ENCODE results near the gene TUBGCP4.

- TF ChIP-seq CTCF (IDR thresholded peaks at IDR 0.05), result no peak
- TF ChIP-seq, protein P1, sequence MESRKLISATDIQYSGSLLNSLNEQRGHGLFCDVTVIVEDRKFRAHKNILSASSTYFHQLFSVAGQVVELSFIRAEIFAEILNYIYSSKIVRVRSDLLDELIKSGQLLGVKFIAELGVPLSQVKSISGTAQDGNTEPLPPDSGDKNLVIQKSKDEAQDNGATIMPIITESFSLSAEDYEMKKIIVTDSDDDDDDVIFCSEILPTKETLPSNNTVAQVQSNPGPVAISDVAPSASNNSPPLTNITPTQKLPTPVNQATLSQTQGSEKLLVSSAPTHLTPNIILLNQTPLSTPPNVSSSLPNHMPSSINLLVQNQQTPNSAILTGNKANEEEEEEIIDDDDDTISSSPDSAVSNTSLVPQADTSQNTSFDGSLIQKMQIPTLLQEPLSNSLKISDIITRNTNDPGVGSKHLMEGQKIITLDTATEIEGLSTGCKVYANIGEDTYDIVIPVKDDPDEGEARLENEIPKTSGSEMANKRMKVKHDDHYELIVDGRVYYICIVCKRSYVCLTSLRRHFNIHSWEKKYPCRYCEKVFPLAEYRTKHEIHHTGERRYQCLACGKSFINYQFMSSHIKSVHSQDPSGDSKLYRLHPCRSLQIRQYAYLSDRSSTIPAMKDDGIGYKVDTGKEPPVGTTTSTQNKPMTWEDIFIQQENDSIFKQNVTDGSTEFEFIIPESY (IDR thresholded peaks at IDR 0.05; ENCODE audit: borderline replicate concordance, low read depth), result no peak
- TF ChIP-seq, protein P2, sequence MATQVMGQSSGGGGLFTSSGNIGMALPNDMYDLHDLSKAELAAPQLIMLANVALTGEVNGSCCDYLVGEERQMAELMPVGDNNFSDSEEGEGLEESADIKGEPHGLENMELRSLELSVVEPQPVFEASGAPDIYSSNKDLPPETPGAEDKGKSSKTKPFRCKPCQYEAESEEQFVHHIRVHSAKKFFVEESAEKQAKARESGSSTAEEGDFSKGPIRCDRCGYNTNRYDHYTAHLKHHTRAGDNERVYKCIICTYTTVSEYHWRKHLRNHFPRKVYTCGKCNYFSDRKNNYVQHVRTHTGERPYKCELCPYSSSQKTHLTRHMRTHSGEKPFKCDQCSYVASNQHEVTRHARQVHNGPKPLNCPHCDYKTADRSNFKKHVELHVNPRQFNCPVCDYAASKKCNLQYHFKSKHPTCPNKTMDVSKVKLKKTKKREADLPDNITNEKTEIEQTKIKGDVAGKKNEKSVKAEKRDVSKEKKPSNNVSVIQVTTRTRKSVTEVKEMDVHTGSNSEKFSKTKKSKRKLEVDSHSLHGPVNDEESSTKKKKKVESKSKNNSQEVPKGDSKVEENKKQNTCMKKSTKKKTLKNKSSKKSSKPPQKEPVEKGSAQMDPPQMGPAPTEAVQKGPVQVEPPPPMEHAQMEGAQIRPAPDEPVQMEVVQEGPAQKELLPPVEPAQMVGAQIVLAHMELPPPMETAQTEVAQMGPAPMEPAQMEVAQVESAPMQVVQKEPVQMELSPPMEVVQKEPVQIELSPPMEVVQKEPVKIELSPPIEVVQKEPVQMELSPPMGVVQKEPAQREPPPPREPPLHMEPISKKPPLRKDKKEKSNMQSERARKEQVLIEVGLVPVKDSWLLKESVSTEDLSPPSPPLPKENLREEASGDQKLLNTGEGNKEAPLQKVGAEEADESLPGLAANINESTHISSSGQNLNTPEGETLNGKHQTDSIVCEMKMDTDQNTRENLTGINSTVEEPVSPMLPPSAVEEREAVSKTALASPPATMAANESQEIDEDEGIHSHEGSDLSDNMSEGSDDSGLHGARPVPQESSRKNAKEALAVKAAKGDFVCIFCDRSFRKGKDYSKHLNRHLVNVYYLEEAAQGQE (IDR thresholded peaks at IDR 0.05; ENCODE audit: low read depth, low read length), result no peak
- TF ChIP-seq EP300 (IDR thresholded peaks at IDR 0.05; ENCODE audit: borderline replicate concordance in 1 of 2, low read depth in 1 of 2, low read length in 1 of 2), result peak in 1 of 2 experiments; percentile 69; a peak in 1 of 4 replicates
Observed at GRCh38 chr15:43406189-43406588, 35.3 kb downstream of the TUBGCP4 start.
